RWPE2 (cell line): ENCODE results near the gene TM9SF2.
A peak's percentile ranks its signal among the peaks of the same experiment; 100 is the strongest.

Source experiments
- ATAC-seq: fragments of 200-7000 bp; cut with Tn5 transposase; 3 replicates; pipeline ENCODE4 v1.9.1; 2021; ENCODE audit warnings: low read depth
- DNase-seq: peaks from one replicate; pipeline ENCODE4 v3.0.0-alpha.2; 2020; ENCODE audit warnings: low spot score
- H3K27ac ChIP-seq: fragments of 450-650 bp; 2 replicates; pipeline ENCODE4 v1.5.1; 2017; ENCODE audit warnings: mild to moderate bottlenecking; ENCODE audit not compliant: poor library complexity, severe bottlenecking
- H3K27me3 ChIP-seq: fragments of 250-450 bp; sonication (Bioruptor Pico); 2 replicates; pipeline ENCODE4 v1.5.1; 2021; ENCODE audit warnings: mild to moderate bottlenecking, moderate library complexity; ENCODE audit not compliant: insufficient read depth, poor library complexity, severe bottlenecking
- H3K36me3 ChIP-seq: fragments of 250-450 bp; sonication (Bioruptor Pico); 2 replicates; pipeline ENCODE4 v1.5.1; 2020; ENCODE audit warnings: low read depth, mild to moderate bottlenecking, moderate library complexity
- H3K4me1 ChIP-seq: fragments of 250-450 bp; sonication (Bioruptor Pico); 2 replicates; pipeline ENCODE4 v1.5.1; 2021; ENCODE audit warnings: mild to moderate bottlenecking, moderate library complexity; ENCODE audit not compliant: insufficient read depth, poor library complexity, severe bottlenecking
- H3K4me3 ChIP-seq: fragments of 250-450 bp; sonication (Bioruptor Pico); 2 replicates; pipeline ENCODE4 v1.5.1; 2021; ENCODE audit warnings: mild to moderate bottlenecking, moderate library complexity; ENCODE audit not compliant: severe bottlenecking
- H3K9me3 ChIP-seq: fragments of 250-450 bp; sonication (Bioruptor Pico); 2 replicates; pipeline ENCODE4 v1.5.1; 2021; ENCODE audit warnings: mild to moderate bottlenecking, moderate library complexity; ENCODE audit not compliant: severe bottlenecking
- CTCF ChIP-seq: fragments of 450-650 bp; IDR thresholded peaks from one replicate; pipeline ENCODE4 v1.5.1; 2017; ENCODE audit warnings: mild to moderate bottlenecking, moderate library complexity; ENCODE audit not compliant: poor library complexity, severe bottlenecking

The TM9SF2 gene

GRCh38 chr13:99501848-99502301 lies 603 bp downstream of the TM9SF2 start:
- ATAC-seq (no peak), DNase-seq (no peak)
- peaks cover 17% of the 10 kb centered on the region for H3K36me3 ChIP-seq
- H3K4me1 ChIP-seq = peaks cover 34% of the 10 kb centered on the region
- no peak for TF ChIP-seq CTCF
- H3K4me3 ChIP-seq = peak overlapping the region; percentile 66
- no peaks in the 10 kb centered on the region for H3K27me3 ChIP-seq
- no peaks in the 10 kb centered on the region for H3K9me3 ChIP-seq
- peak overlapping the region; percentile 60 for H3K27ac ChIP-seq

GRCh38 chr13:99505814-99506269 lies 4.6 kb downstream of the TM9SF2 start:
- TF ChIP-seq CTCF = peak; percentile 54
- H3K9me3 ChIP-seq = no peaks in the 10 kb centered on the region
- H3K27me3 ChIP-seq = no peaks in the 10 kb centered on the region
- H3K4me1 ChIP-seq = peaks cover 21% of the 10 kb centered on the region
- peaks cover 44% of the 10 kb centered on the region for H3K36me3 ChIP-seq
- no peak overlapping the region for H3K4me3 ChIP-seq
- ATAC-seq = no peak
- DNase-seq = no peak
- H3K27ac ChIP-seq = peak overlapping the region; percentile 10

- DNase-seq = no peak
- Histone ChIP-seq H3K27ac (no peak overlapping the region), H3K27me3 (no peaks in the 10 kb centered on the region), H3K36me3 (peaks cover 46% of the 10 kb centered on the region), H3K4me1 (peaks cover 23% of the 10 kb centered on the region), H3K4me3 (no peak overlapping the region), H3K9me3 (no peaks in the 10 kb centered on the region)
- no peak for TF ChIP-seq CTCF
- ATAC-seq = no peak
Measured at GRCh38 chr13:99506634-99507033, 5.4 kb downstream of the TM9SF2 start.

GRCh38 chr13:99507054-99507453 lies 5.8 kb downstream of the TM9SF2 start:
- DNase-seq (no peak), ATAC-seq (no peak)
- no peaks in the 10 kb centered on the region for H3K27me3 ChIP-seq
- H3K4me1 ChIP-seq = peaks cover 23% of the 10 kb centered on the region
- H3K27ac ChIP-seq = no peak overlapping the region
- H3K36me3 ChIP-seq = peaks cover 46% of the 10 kb centered on the region
- TF ChIP-seq CTCF = no peak
- H3K9me3 ChIP-seq = no peaks in the 10 kb centered on the region
- H3K4me3 ChIP-seq = no peak overlapping the region

- DNase-seq = no peak
- H3K36me3 ChIP-seq = peaks cover 46% of the 10 kb centered on the region
- peaks cover 21% of the 10 kb centered on the region for H3K4me1 ChIP-seq
- no peak overlapping the region for H3K4me3 ChIP-seq
- no peaks in the 10 kb centered on the region for H3K9me3 ChIP-seq
- no peak overlapping the region for H3K27ac ChIP-seq
- no peak for TF ChIP-seq CTCF
- ATAC-seq = no peak
- no peaks in the 10 kb centered on the region for H3K27me3 ChIP-seq
Measured at GRCh38 chr13:99507551-99507950, 6.3 kb downstream of the TM9SF2 start.
